ENCODE results near the gene CALCOCO1.

Gene CALCOCO1

DNA sequence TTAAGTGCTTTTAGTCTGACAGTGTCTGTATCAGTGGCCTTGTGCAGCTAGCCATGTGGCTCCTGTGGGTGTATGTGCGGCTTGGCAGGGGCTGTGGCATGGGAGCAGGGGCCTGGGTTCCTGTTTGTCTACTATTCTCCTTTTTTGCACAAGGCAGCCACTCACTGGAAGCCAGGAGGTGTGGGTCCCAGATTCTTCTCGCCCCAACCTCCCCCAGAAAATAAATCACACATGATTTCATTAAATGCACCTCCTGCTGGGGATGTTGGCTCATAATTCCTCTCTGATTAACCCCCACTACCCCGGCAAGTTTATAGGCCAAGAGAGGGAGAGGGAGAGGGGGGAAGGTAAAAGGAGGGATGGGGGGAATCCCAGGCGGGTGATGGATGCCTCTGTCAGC, 17.6 kb downstream of the CALCOCO1 start:
- no peak overlapping the region for H3K27ac ChIP-seq (ENCODE audit: low read length)
- TF ChIP-seq EZH2 (optimal IDR thresholded peaks at IDR 0.05; ENCODE audit: low read depth, low read length) (no peak), EZH2phosphoT487 (IDR thresholded peaks at IDR 0.05; ENCODE audit: low read length) (no peak)
- TF ChIP-seq, protein P1, sequence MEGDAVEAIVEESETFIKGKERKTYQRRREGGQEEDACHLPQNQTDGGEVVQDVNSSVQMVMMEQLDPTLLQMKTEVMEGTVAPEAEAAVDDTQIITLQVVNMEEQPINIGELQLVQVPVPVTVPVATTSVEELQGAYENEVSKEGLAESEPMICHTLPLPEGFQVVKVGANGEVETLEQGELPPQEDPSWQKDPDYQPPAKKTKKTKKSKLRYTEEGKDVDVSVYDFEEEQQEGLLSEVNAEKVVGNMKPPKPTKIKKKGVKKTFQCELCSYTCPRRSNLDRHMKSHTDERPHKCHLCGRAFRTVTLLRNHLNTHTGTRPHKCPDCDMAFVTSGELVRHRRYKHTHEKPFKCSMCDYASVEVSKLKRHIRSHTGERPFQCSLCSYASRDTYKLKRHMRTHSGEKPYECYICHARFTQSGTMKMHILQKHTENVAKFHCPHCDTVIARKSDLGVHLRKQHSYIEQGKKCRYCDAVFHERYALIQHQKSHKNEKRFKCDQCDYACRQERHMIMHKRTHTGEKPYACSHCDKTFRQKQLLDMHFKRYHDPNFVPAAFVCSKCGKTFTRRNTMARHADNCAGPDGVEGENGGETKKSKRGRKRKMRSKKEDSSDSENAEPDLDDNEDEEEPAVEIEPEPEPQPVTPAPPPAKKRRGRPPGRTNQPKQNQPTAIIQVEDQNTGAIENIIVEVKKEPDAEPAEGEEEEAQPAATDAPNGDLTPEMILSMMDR (IDR thresholded peaks at IDR 0.05; ENCODE audit: low read length): no peak
- H3K9me3 ChIP-seq (replicated peaks; ENCODE audit: insufficient read depth, low read length): no peaks in the 10 kb centered on the region
- H3K9me2 ChIP-seq (replicated peaks; ENCODE audit: insufficient read depth, low read length): no peaks in the 10 kb centered on the region
- no peak for DNase-seq
- H3K9ac ChIP-seq (ENCODE audit: low read length): no peak overlapping the region
- no peak overlapping the region for H3K4me2 ChIP-seq (ENCODE audit: low read depth, low read length)
- H3K36me3 ChIP-seq (replicated peaks; ENCODE audit: insufficient read depth, low read length): no peaks in the 10 kb centered on the region
- H3K4me3 ChIP-seq (ENCODE audit: low read length): no peak overlapping the region
- no peaks in the 10 kb centered on the region for H3K4me1 ChIP-seq (ENCODE audit: low read length)
- no peaks in the 10 kb centered on the region for H3K79me2 ChIP-seq (ENCODE audit: low read length)
- H3F3A ChIP-seq (ENCODE audit: insufficient read depth, low read length): no peaks in the 10 kb centered on the region
- peaks cover 1% of the 10 kb centered on the region; the same call in 1 of the 2 replicates for H3K27me3 ChIP-seq (replicated peaks; ENCODE audit: insufficient read depth, low read length)
- no peaks in the 10 kb centered on the region for H4K20me1 ChIP-seq (ENCODE audit: insufficient read depth, low read length)
- no peak overlapping the region for H2AFZ ChIP-seq (ENCODE audit: low read length)

DNA sequence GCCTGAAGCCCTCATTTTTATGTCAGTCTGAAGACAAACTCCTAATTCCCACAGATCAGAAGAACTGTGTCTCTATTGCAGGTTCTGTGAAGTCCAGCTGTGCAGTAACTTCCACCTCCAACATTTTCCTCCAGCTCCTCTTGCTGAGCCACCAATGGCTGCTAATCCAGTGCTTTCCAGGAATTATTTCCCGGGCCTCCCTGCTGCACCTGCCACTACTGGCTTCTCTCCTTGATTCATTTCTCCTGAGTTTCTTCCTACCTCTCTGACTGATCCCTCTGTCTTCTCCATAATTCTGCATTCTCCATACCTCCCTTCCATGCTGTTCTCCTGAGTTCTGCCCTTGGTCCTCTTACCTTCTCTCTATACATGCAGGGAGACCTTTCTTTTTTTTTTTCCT, 21.2 kb downstream of the CALCOCO1 start:
- Histone ChIP-seq H3K9ac (ENCODE audit: low read length) (no peak overlapping the region), H3F3A (ENCODE audit: insufficient read depth, low read length) (no peaks in the 10 kb centered on the region), H3K27me3 (replicated peaks; ENCODE audit: insufficient read depth, low read length) (peaks cover 33% of the 10 kb centered on the region), H3K4me1 (ENCODE audit: low read length) (no peaks in the 10 kb centered on the region), H2AFZ (ENCODE audit: low read length) (no peak overlapping the region), H3K9me3 (replicated peaks; ENCODE audit: insufficient read depth, low read length) (no peaks in the 10 kb centered on the region), H3K9me2 (replicated peaks; ENCODE audit: insufficient read depth, low read length) (no peaks in the 10 kb centered on the region), H3K4me2 (ENCODE audit: low read depth, low read length) (no peak overlapping the region), H3K36me3 (replicated peaks; ENCODE audit: insufficient read depth, low read length) (no peaks in the 10 kb centered on the region), H4K20me1 (ENCODE audit: insufficient read depth, low read length) (no peaks in the 10 kb centered on the region), H3K4me3 (ENCODE audit: low read length) (no peak overlapping the region), H3K27ac (ENCODE audit: low read length) (no peak overlapping the region), H3K79me2 (ENCODE audit: low read length) (no peaks in the 10 kb centered on the region)
- TF ChIP-seq, protein P1 (IDR thresholded peaks at IDR 0.05; ENCODE audit: low read length): no peak
- TF ChIP-seq EZH2phosphoT487 (IDR thresholded peaks at IDR 0.05; ENCODE audit: low read length): no peak
- no peak for TF ChIP-seq EZH2 (optimal IDR thresholded peaks at IDR 0.05; ENCODE audit: low read depth, low read length)
- no peak for DNase-seq

DNA sequence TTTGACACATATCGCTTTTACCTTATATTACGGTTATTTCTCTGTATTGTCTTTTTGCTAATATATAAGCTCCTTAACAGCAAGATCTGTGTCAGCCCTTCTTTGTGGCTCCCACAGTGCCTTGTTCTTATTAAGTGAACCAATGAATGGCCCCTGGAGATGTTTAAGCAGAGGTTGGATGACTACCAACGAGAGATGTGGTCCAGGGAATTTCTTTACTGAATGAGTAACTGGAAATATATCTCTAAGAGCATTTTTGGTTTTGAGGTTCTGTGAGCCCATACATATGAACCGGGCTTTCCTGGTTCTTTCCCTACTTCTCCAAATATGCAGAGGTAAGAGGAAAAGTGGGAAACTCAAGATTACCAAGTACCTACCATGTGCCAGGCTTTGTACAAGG, 23.5 kb downstream of the CALCOCO1 start:
- H2AFZ ChIP-seq (ENCODE audit: low read length): no peak overlapping the region
- TF ChIP-seq, protein P1 (IDR thresholded peaks at IDR 0.05; ENCODE audit: low read length): no peak
- TF ChIP-seq EZH2phosphoT487 (IDR thresholded peaks at IDR 0.05; ENCODE audit: low read length) (no peak), EZH2 (optimal IDR thresholded peaks at IDR 0.05; ENCODE audit: low read depth, low read length) (no peak)
- no peak for DNase-seq
- no peaks in the 10 kb centered on the region for H3K9me2 ChIP-seq (replicated peaks; ENCODE audit: insufficient read depth, low read length)
- H3K79me2 ChIP-seq (ENCODE audit: low read length): no peaks in the 10 kb centered on the region
- H3K27me3 ChIP-seq (replicated peaks; ENCODE audit: insufficient read depth, low read length): peaks cover 56% of the 10 kb centered on the region
- H3K27ac ChIP-seq (ENCODE audit: low read length): no peak overlapping the region
- no peaks in the 10 kb centered on the region for H4K20me1 ChIP-seq (ENCODE audit: insufficient read depth, low read length)
- H3K36me3 ChIP-seq (replicated peaks; ENCODE audit: insufficient read depth, low read length): no peaks in the 10 kb centered on the region
- H3K9me3 ChIP-seq (replicated peaks; ENCODE audit: insufficient read depth, low read length): no peaks in the 10 kb centered on the region
- H3F3A ChIP-seq (ENCODE audit: insufficient read depth, low read length): no peaks in the 10 kb centered on the region
- H3K4me3 ChIP-seq (ENCODE audit: low read length): no peak overlapping the region
- H3K9ac ChIP-seq (ENCODE audit: low read length): no peak overlapping the region
- H3K4me1 ChIP-seq (ENCODE audit: low read length): no peaks in the 10 kb centered on the region
- H3K4me2 ChIP-seq (ENCODE audit: low read depth, low read length): no peak overlapping the region

All from MM.1S (cell line).